Hepatocyte (in vitro differentiated cells): ENCODE results near the gene LHPP. TPM values are rescaled to one million over a fixed set of nuclear protein-coding genes. Genes with fewer than 3 reads are reported as not detected.

Experiments
- DNase-seq: peaks from one replicate; pipeline ENCODE4 v3.0.0-alpha.2; 2016; ENCODE audit warnings: low spot score
- H2AFZ ChIP-seq: fragments of 200-600 bp; sonication (generic); 2 replicates; pipeline ENCODE4 v1.6.0; 2016; ENCODE audit warnings: antibody characterized with exemption, mild to moderate bottlenecking
- H3K27ac ChIP-seq: fragments of 200-600 bp; sonication (generic); 2 replicates; pipeline ENCODE4 v1.5.1; 2016; ENCODE audit warnings: mild to moderate bottlenecking
- H3K27me3 ChIP-seq: fragments of 200-600 bp; sonication (generic); 2 replicates; pipeline ENCODE4 v1.6.1; 2016
- H3K36me3 ChIP-seq: fragments of 200-600 bp; sonication (generic); replicated peaks from 2 replicates; pipeline ENCODE4 v1.5.1; 2016; ENCODE audit warnings: low read depth; ENCODE audit not compliant: insufficient read depth
- H3K4me1 ChIP-seq: fragments of 200-600 bp; sonication (generic); 2 replicates; pipeline ENCODE4 v1.5.1; 2016; ENCODE audit warnings: mild to moderate bottlenecking, moderate library complexity; ENCODE audit not compliant: insufficient read depth
- H3K4me2 ChIP-seq: fragments of 200-600 bp; sonication (generic); 2 replicates; pipeline ENCODE4 v1.6.0; 2016
- H3K4me3 ChIP-seq: fragments of 200-600 bp; sonication (generic); 2 replicates; pipeline ENCODE4 v1.5.1; 2016; ENCODE audit warnings: mild to moderate bottlenecking
- H3K79me2 ChIP-seq: fragments of 200-600 bp; sonication (generic); 2 replicates; pipeline ENCODE4 v1.6.0; 2017; ENCODE audit warnings: mild to moderate bottlenecking
- H3K9me2 ChIP-seq: fragments of 200-600 bp; sonication (generic); replicated peaks from 2 replicates; pipeline ENCODE4 v1.6.0; 2017; ENCODE audit warnings: mild to moderate bottlenecking; ENCODE audit not compliant: insufficient read depth
- H3K9me3 ChIP-seq: fragments of 200-600 bp; sonication (generic); 2 replicates; pipeline ENCODE4 v1.5.1; 2016; ENCODE audit warnings: low read depth, mild to moderate bottlenecking
- H4K20me1 ChIP-seq: fragments of 200-600 bp; sonication (generic); 2 replicates; pipeline ENCODE4 v1.6.0; 2016; ENCODE audit warnings: mild to moderate bottlenecking; ENCODE audit not compliant: insufficient read depth, poor library complexity, severe bottlenecking
- CTCF ChIP-seq: fragments of 200-600 bp; sonication (generic); IDR thresholded peaks from 2 replicates; pipeline ENCODE4 v1.5.1; 2016; ENCODE audit warnings: antibody characterized with exemption, mild to moderate bottlenecking; ENCODE audit not compliant: poor library complexity
- EZH2 ChIP-seq: fragments of 200-600 bp; sonication (generic); IDR thresholded peaks from 2 replicates; pipeline ENCODE4 v1.6.1; 2016; ENCODE audit warnings: antibody characterized with exemption, mild to moderate bottlenecking, borderline replicate concordance
- EZH2phosphoT487 ChIP-seq: fragments of 200-600 bp; sonication (generic); IDR thresholded peaks from one replicate; pipeline ENCODE4 v1.6.1; 2018; ENCODE audit warnings: antibody characterized with exemption, mild to moderate bottlenecking, low read depth, moderate library complexity; ENCODE audit not compliant: unreplicated experiment, severe bottlenecking
- WGBS: methylation state at CpG from one replicate; pipeline ENCODE4 v1.1.6; 2016; ENCODE audit warnings: low lambda C conversion rate; ENCODE audit errors: missing lambda C conversion rate; 5-methylcytosine and 5-hydroxymethylcytosine counted together
- polyA plus RNA-seq: library from polyadenylated mRNA; unstranded; fragments of >200 nt; fragmentation: Nextera tagmentation; extraction: Ambion mirVana; gene quantifications from 2 replicates; pipeline ENCODE4 v1.2.1, GENCODE V29; 2016
- total RNA-seq: library from RNA; depleted of rRNA; stranded (reverse); fragments of >200 nt; gene quantifications from 2 replicates; pipeline ENCODE4 v1.2.3, GENCODE V29; 2014

LHPP gene
- total and polyA plus RNA-seq, 2 experiments from 2014 or later: 29.4 to 30.3 TPM

GRCh38 chr10:124486635-124487034 lies 25.0 kb downstream of the LHPP start:
- Histone ChIP-seq H3K4me2 (no peak overlapping the region), H3K9me3 (no peaks in the 10 kb centered on the region), H3K4me3 (no peak overlapping the region), H3K27me3 (no peaks in the 10 kb centered on the region), H3K4me1 (no peaks in the 10 kb centered on the region), H3K9me2 (no peaks in the 10 kb centered on the region), H3K36me3 (no peaks in the 10 kb centered on the region), H3K27ac (no peak overlapping the region), H4K20me1 (no peaks in the 10 kb centered on the region), H2AFZ (no peak overlapping the region), H3K79me2 (no peaks in the 10 kb centered on the region)
- TF ChIP-seq EZH2phosphoT487 (no peak), CTCF (no peak), EZH2 (no peak)
- 70% methylated on average over 6 of the region's 6 CpGs for WGBS
- DNase-seq: no peak

GRCh38 chr10:124491105-124491504 lies 29.5 kb downstream of the LHPP start:
- TF ChIP-seq EZH2: no peak
- TF ChIP-seq CTCF: no peak
- TF ChIP-seq EZH2phosphoT487: no peak
- Histone ChIP-seq H3K4me1 (no peaks in the 10 kb centered on the region), H3K9me2 (no peaks in the 10 kb centered on the region), H3K27me3 (no peaks in the 10 kb centered on the region), H3K4me3 (no peak overlapping the region), H2AFZ (no peak overlapping the region), H4K20me1 (no peaks in the 10 kb centered on the region), H3K4me2 (no peak overlapping the region), H3K79me2 (no peaks in the 10 kb centered on the region), H3K36me3 (no peaks in the 10 kb centered on the region), H3K9me3 (no peaks in the 10 kb centered on the region), H3K27ac (no peak overlapping the region)
- 97% methylated on average over 9 of the region's 9 CpGs for WGBS
- no peak for DNase-seq

GRCh38 chr10:124492266-124492665 lies 30.6 kb downstream of the LHPP start:
- Histone ChIP-seq H3K4me2 (no peak overlapping the region), H3K4me1 (no peaks in the 10 kb centered on the region), H3K9me2 (no peaks in the 10 kb centered on the region), H2AFZ (no peak overlapping the region), H3K36me3 (no peaks in the 10 kb centered on the region), H3K27ac (no peak overlapping the region), H3K27me3 (no peaks in the 10 kb centered on the region), H3K9me3 (no peaks in the 10 kb centered on the region), H3K79me2 (no peaks in the 10 kb centered on the region), H3K4me3 (no peak overlapping the region), H4K20me1 (no peaks in the 10 kb centered on the region)
- TF ChIP-seq EZH2: no peak
- no peak for TF ChIP-seq EZH2phosphoT487
- no peak for TF ChIP-seq CTCF
- DNase-seq: no peak
- 90% methylated on average over 8 of the region's 8 CpGs for WGBS
